ENCODE data around the gene ABHD17C.
"Not testable (repeated sequence)": the region's sequence is repeated elsewhere in the genome, so short reads cannot be mapped to it uniquely, and the experiment has no call there.

ABHD17C gene

GRCh38 chr15:80695099-80695910 lies at the start of gene ABHD17C:
TSS of gene ABHD17C (plus strand) at chr15:80695310. CDS start at chr15:80695430, 120 bp downstream.
- peak; percentile 17 for DNase-seq

- DNase-seq = no peak
Measured at GRCh38 chr15:80645494-80646065, 49.5 kb upstream of the ABHD17C start.

- not testable (repeated sequence) for DNase-seq
Measured at GRCh38 chr15:80647424-80647823, 47.7 kb upstream of the ABHD17C start.

- DNase-seq = no peak
Measured at GRCh38 chr15:80654299-80654698, 40.8 kb upstream of the ABHD17C start.

- no peak for DNase-seq
Measured at GRCh38 chr15:80659375-80659774, 35.7 kb upstream of the ABHD17C start.

GRCh38 chr15:80660119-80660518 lies 35.0 kb upstream of the ABHD17C start:
- DNase-seq = no peak

- DNase-seq = no peak
Measured at GRCh38 chr15:80662129-80662528, 33.0 kb upstream of the ABHD17C start.

- no peak for DNase-seq
Measured at GRCh38 chr15:80662757-80663553, 32.2 kb upstream of the ABHD17C start.

GRCh38 chr15:80665151-80665550 lies 30.0 kb upstream of the ABHD17C start:
- DNase-seq = no peak

GRCh38 chr15:80667936-80668335 lies 27.2 kb upstream of the ABHD17C start:
- no peak for DNase-seq

GRCh38 chr15:80668546-80669236 lies 26.4 kb upstream of the ABHD17C start:
- no peak for DNase-seq

GRCh38 chr15:80669663-80670273 lies 25.3 kb upstream of the ABHD17C start:
- DNase-seq = no peak

GRCh38 chr15:80673561-80674244 lies 21.4 kb upstream of the ABHD17C start:
- no peak for DNase-seq

- DNase-seq = no peak
Measured at GRCh38 chr15:80674245-80674614, 20.9 kb upstream of the ABHD17C start.

GRCh38 chr15:80677041-80677440 lies 18.1 kb upstream of the ABHD17C start:
- DNase-seq = no peak

GRCh38 chr15:80679167-80679803 lies 15.8 kb upstream of the ABHD17C start:
- no peak for DNase-seq

- DNase-seq = no peak
Measured at GRCh38 chr15:80679804-80680175, 15.3 kb upstream of the ABHD17C start.

- no peak for DNase-seq
Measured at GRCh38 chr15:80682201-80682600, 12.9 kb upstream of the ABHD17C start.

- DNase-seq = no peak
Measured at GRCh38 chr15:80684697-80685096, 10.4 kb upstream of the ABHD17C start.

- DNase-seq = no peak
Measured at GRCh38 chr15:80685628-80686027, 9.5 kb upstream of the ABHD17C start.

GRCh38 chr15:80689294-80689693 lies 5.8 kb upstream of the ABHD17C start:
- no peak for DNase-seq

- DNase-seq = no peak
Measured at GRCh38 chr15:80689716-80690115, 5.4 kb upstream of the ABHD17C start.
